HepG2 (cell line): ENCODE measurements around the gene SPPL3. TPM values are rescaled to one million over a fixed set of nuclear protein-coding genes. Genes with fewer than 3 reads are reported as not detected.
A peak's percentile ranks its signal among the peaks of the same experiment; 100 is the strongest.

Experiments used
- ATAC-seq: fragments of 200-7000 bp; cut with Tn5 transposase; 3 replicates; pipeline ENCODE4 v1.9.1; 2020; ENCODE audit warnings: mild to moderate bottlenecking, moderate library complexity
- BruUV-seq: library from RNA; stranded (reverse); fragments of 400-500 nt; replicated peaks from 2 replicates; lab custom pipeline; 2021; lab: Mats Ljungman, UMichigan
- CTCF ChIA-PET: fragments of 300-600 bp; formaldehyde crosslinking; extraction: SDS; loops from one replicate; lab custom pipeline; 2021; ENCODE audit warnings: low total read pairs, inconsistent platforms, low intra/inter-chr PET ratio; lab: Yijun Ruan, JAX
- POLR2A ChIA-PET: fragments of 350-600 bp; sonication (Branson Sonifier 250); formaldehyde crosslinking; loops from one replicate; lab custom pipeline; 2020; ENCODE audit warnings: antibody characterized with exemption, inconsistent platforms; lab: Yijun Ruan, JAX
- DNase-seq: peaks from one replicate; pipeline ENCODE4 v3.0.0-alpha.2; 2015; ENCODE audit warnings: low spot score
- FAIRE-seq: peaks from 3 replicates; lab custom pipeline; 2011; peaks lifted over from hg19 to GRCh38; lab: Jason Lieb, UNC
- H2AFZ ChIP-seq: one replicate; pipeline ENCODE4 v1.6.1; 2011; ENCODE audit warnings: low read length, inconsistent platforms
- H3K27ac ChIP-seq: fragments of 300-600 bp; 3 replicates; pipeline ENCODE4 v1.8.0; 2011; ENCODE audit warnings: mixed run types, mild to moderate bottlenecking, mixed read lengths, low read length, inconsistent platforms; ENCODE audit not compliant: insufficient read depth; ENCODE audit errors: extremely low read length
- H3K27me3 ChIP-seq, 2 experiments: fragments of 200-600 bp in 1 of 2; 2 replicates in 1 of 2; 3 replicates in 1 of 2; pipeline versions ENCODE4 v1.6.0 to v1.8.0; 2011; ENCODE audit warnings: low read length in 2 of 2, mild to moderate bottlenecking in 2 of 2, moderate library complexity in 2 of 2, inconsistent platforms in 1 of 2; ENCODE audit not compliant: insufficient read depth in 2 of 2, control insufficient read depth in 1 of 2
- H3K36me3 ChIP-seq, 2 experiments: fragments of 200-600 bp in 1 of 2; replicated peaks in 1 of 2; 2 replicates in 1 of 2; 3 replicates in 1 of 2; pipeline versions ENCODE4 v1.5.1 to v1.8.0; 2011; ENCODE audit warnings: low read length in 2 of 2, inconsistent platforms in 1 of 2; ENCODE audit not compliant: insufficient read depth in 2 of 2, control insufficient read depth in 1 of 2
- H3K4me1 ChIP-seq: 2 replicates; pipeline ENCODE4 v1.5.1; 2012; ENCODE audit warnings: low read length, inconsistent platforms; ENCODE audit not compliant: insufficient read depth
- H3K4me2 ChIP-seq: 2 replicates; pipeline ENCODE4 v1.6.0; 2011; ENCODE audit warnings: low read depth, low read length, inconsistent platforms
- H3K4me3 ChIP-seq, 3 experiments: fragments of 200-600 bp in 1 of 3; sonication (generic), shearing (Covaris generic) in 1 of 3; replicated peaks in 1 of 3; 2 replicates each; pipeline ENCODE4 v1.5.1; 2011 to 2016; ENCODE audit warnings: low read length in 3 of 3, inconsistent platforms in 2 of 3, low read depth in 2 of 3, mild to moderate bottlenecking in 2 of 3, control low read depth in 1 of 3, mixed read lengths in 1 of 3; ENCODE audit not compliant: insufficient read depth in 1 of 3
- H3K79me2 ChIP-seq: one replicate; pipeline ENCODE4 v1.6.1; 2011; ENCODE audit warnings: low read length, inconsistent platforms; ENCODE audit not compliant: insufficient read depth
- H3K9ac ChIP-seq: 2 replicates; pipeline ENCODE4 v1.6.0; 2011; ENCODE audit warnings: mild to moderate bottlenecking, low read depth, low read length, inconsistent platforms; ENCODE audit not compliant: insufficient read depth
- H3K9me3 ChIP-seq: 2 replicates; pipeline ENCODE4 v1.5.1; 2012; ENCODE audit warnings: mild to moderate bottlenecking, low read length
- H4K20me1 ChIP-seq: 2 replicates; pipeline ENCODE4 v1.6.0; 2011; ENCODE audit warnings: inconsistent platforms, mild to moderate bottlenecking, low read length, moderate library complexity; ENCODE audit not compliant: insufficient read depth
- ATF3 ChIP-seq: sonication (generic); formaldehyde crosslinking; IDR thresholded peaks from 2 replicates; pipeline ENCODE4 v1.4.0; 2020; ENCODE audit warnings: missing genetic modification reagents
- CEBPB ChIP-seq: IDR thresholded peaks from 2 replicates; pipeline ENCODE4 v1.6.1; 2011; ENCODE audit warnings: low read depth, low read length, improper control_type of control experiment, borderline replicate concordance
- ETV6 ChIP-seq: sonication (generic); formaldehyde crosslinking; conservative IDR thresholded peaks from 2 replicates; pipeline ENCODE4 v1.4.0; 2020; ENCODE audit warnings: missing genetic modification reagents
- FOXC1 ChIP-seq: sonication (generic); formaldehyde crosslinking; IDR thresholded peaks from 2 replicates; pipeline ENCODE4 v1.8.0; 2022; ENCODE audit warnings: mild to moderate bottlenecking, missing genetic modification reagents, borderline replicate concordance
- GABPB1 ChIP-seq: IDR thresholded peaks from 2 replicates; pipeline ENCODE4 v1.6.1; 2016; ENCODE audit warnings: mild to moderate bottlenecking, missing genetic modification reagents, moderate library complexity, missing compliant biosample characterization
- HDAC1 ChIP-seq: sonication (generic); formaldehyde crosslinking; IDR thresholded peaks from 2 replicates; pipeline ENCODE4 v1.5.1; 2020; ENCODE audit warnings: mild to moderate bottlenecking, missing genetic modification reagents
- HNF4A ChIP-seq: sonication (generic); formaldehyde crosslinking; IDR thresholded peaks from 2 replicates; pipeline ENCODE4 v1.4.0; 2020; ENCODE audit warnings: missing genetic modification reagents
- MTA3 ChIP-seq: sonication (generic); formaldehyde crosslinking; IDR thresholded peaks from 2 replicates; pipeline ENCODE4 v1.4.0; 2020; ENCODE audit warnings: missing genetic modification reagents
- RXRA ChIP-seq: sonication (generic); formaldehyde crosslinking; IDR thresholded peaks from 2 replicates; pipeline ENCODE4 v1.5.1; 2020; ENCODE audit warnings: missing genetic modification reagents
- SOX13 ChIP-seq, 3 experiments: fragments of 450-650 bp in 1 of 3; sonication (generic) in 1 of 3; formaldehyde crosslinking in 1 of 3; IDR thresholded peaks in 2 of 3; conservative IDR thresholded peaks in 1 of 3; 2 replicates each; pipeline versions ENCODE4 v1.5.0 to v1.6.1; 2016 to 2020; ENCODE audit warnings: antibody characterized with exemption in 1 of 3, mild to moderate bottlenecking in 1 of 3, missing compliant biosample characterization in 1 of 3, missing genetic modification reagents in 1 of 3, moderate library complexity in 1 of 3
- SP4 ChIP-seq: sonication (generic); formaldehyde crosslinking; IDR thresholded peaks from 2 replicates; pipeline ENCODE4 v1.8.1; 2023; ENCODE audit warnings: mild to moderate bottlenecking, missing genetic modification reagents
- TP53 ChIP-seq: sonication (generic); formaldehyde crosslinking; conservative IDR thresholded peaks from 2 replicates; pipeline ENCODE4 v1.4.0; 2020; ENCODE audit warnings: missing genetic modification reagents
- TRAFD1 ChIP-seq: sonication (generic); formaldehyde crosslinking; IDR thresholded peaks from 2 replicates; pipeline ENCODE4 v1.5.1; 2020; ENCODE audit warnings: missing genetic modification reagents, mild to moderate bottlenecking, borderline replicate concordance
- ZNF143 ChIP-seq: sonication (generic); formaldehyde crosslinking; IDR thresholded peaks from 2 replicates; pipeline ENCODE4 v1.4.0; 2020; ENCODE audit warnings: missing genetic modification reagents
- ZNF296 ChIP-seq: sonication (generic); formaldehyde crosslinking; conservative IDR thresholded peaks from 2 replicates; pipeline ENCODE4 v1.5.0; 2020; ENCODE audit warnings: mild to moderate bottlenecking, missing genetic modification reagents
- WGBS: methylation state at CpG from one replicate; pipeline ENCODE4 v1.1.6; 2017; ENCODE audit warnings: low lambda C conversion rate; 5-methylcytosine and 5-hydroxymethylcytosine counted together
- in situ Hi-C: cut with HindIII; loops from 2 replicates; pipeline ENCODE4 v1.10.0; 2017; ENCODE audit warnings: low pct_unique_long_range_greater_than_20kb; ENCODE audit not compliant: extremely low pct_ligation_motif_present
- intact Hi-C: fragments of 100-400 bp; cut with micrococcal nuclease; formaldehyde crosslinking; loops from one replicate; pipeline ENCODE4 v1.10.0; 2022; ENCODE audit not compliant: unreplicated experiment
- polyA plus RNA-seq, 8 experiments: library from polyadenylated mRNA; depleted of rRNA in 3 of 8; stranded (reverse) in 7 of 8; unstranded in 1 of 8; fragments of >200 nt; fragmentation: Illumina TruSeq in 4 of 8; extraction: Trizol in 4 of 8; gene quantifications; 2 replicates each; pipeline versions ENCODE4 v1.2.1 to v1.2.3, GENCODE V29; 2011 to 2016; ENCODE audit warnings: low read depth in 4 of 8, missing spikeins in 1 of 8, mixed read lengths in 1 of 8; ENCODE audit not compliant: insufficient read depth in 1 of 8
- total RNA-seq, 5 experiments: library from RNA; depleted of rRNA; stranded (reverse); fragments of >200 nt; fragmentation: Illumina TruSeq; extraction: Trizol; gene quantifications; 2 replicates each; pipeline ENCODE4 v1.2.3, GENCODE V29; 2016; ENCODE audit warnings: low read depth in 1 of 5
- TF ChIP-seq, protein P1 (sequence below): sonication (generic); formaldehyde crosslinking; IDR thresholded peaks from 2 replicates; pipeline ENCODE4 v1.5.1; 2020; ENCODE audit warnings: mild to moderate bottlenecking, missing genetic modification reagents, moderate library complexity
- TF ChIP-seq, protein P2 (sequence below): sonication (generic); formaldehyde crosslinking; IDR thresholded peaks from 2 replicates; pipeline ENCODE4 v1.4.0; 2020; ENCODE audit warnings: mild to moderate bottlenecking, missing genetic modification reagents

The SPPL3 gene
- total and polyA plus RNA-seq, 2 of the 13 experiments (the other 11 are each of a cell fraction or from before 2014, with no cell fraction given): 8.9 to 9.1 TPM

- Histone ChIP-seq H3K4me1 (peaks cover 58% of the 10 kb centered on the region), H3K4me3 (no peak overlapping the region; a peak in 1 of 6 replicates), H3K79me2 (no peaks in the 10 kb centered on the region), H3K9ac (no peak overlapping the region), H3K27me3 (no peaks in the 10 kb centered on the region; a peak in 1 of 5 replicates), H3K4me2 (peak overlapping the region; percentile 49), H3K27ac (no peak overlapping the region), H3K36me3 (no peaks in the 10 kb centered on the region), H4K20me1 (0 out of 2 replicates have a peak, but pooled peaks cover 3% of the 10 kb centered on the region), H3K9me3 (no peaks in the 10 kb centered on the region), H2AFZ (no peak overlapping the region)
- DNase-seq (no peak), ATAC-seq (no peak), FAIRE-seq (peak; percentile 56)
- no TSS peak for BruUV-seq
- 3% methylated on average over 5 of the region's 5 CpGs for WGBS
- POLR2A ChIA-PET: interaction anchor here (0.8 to 1.5 kb wide), 3 partner anchors 34 to 42 kb away, joined by 3 to 5 read pairs (median 4); partner anchors contain the start of gene HNF1A
- CTCF ChIA-PET: no interaction called here
- in situ Hi-C loops: no loop called here
- intact Hi-C loops: loop anchor here (5.0 kb wide), 1 partner anchor 33 kb away; no protein-coding TSS in a partner anchor
- TF ChIP-seq HDAC1 (CRISPR knock-in tag): no peak
- TF ChIP-seq SP4: no peak
- no peak for TF ChIP-seq GABPB1 (CRISPR knock-in tag)
- TF ChIP-seq RXRA (CRISPR knock-in tag): peak; percentile 63; the same call in 1 of the 2 replicates
- no peak for TF ChIP-seq FOXC1
- TF ChIP-seq ZNF143 (CRISPR knock-in tag): no peak
- TF ChIP-seq, protein P1, sequence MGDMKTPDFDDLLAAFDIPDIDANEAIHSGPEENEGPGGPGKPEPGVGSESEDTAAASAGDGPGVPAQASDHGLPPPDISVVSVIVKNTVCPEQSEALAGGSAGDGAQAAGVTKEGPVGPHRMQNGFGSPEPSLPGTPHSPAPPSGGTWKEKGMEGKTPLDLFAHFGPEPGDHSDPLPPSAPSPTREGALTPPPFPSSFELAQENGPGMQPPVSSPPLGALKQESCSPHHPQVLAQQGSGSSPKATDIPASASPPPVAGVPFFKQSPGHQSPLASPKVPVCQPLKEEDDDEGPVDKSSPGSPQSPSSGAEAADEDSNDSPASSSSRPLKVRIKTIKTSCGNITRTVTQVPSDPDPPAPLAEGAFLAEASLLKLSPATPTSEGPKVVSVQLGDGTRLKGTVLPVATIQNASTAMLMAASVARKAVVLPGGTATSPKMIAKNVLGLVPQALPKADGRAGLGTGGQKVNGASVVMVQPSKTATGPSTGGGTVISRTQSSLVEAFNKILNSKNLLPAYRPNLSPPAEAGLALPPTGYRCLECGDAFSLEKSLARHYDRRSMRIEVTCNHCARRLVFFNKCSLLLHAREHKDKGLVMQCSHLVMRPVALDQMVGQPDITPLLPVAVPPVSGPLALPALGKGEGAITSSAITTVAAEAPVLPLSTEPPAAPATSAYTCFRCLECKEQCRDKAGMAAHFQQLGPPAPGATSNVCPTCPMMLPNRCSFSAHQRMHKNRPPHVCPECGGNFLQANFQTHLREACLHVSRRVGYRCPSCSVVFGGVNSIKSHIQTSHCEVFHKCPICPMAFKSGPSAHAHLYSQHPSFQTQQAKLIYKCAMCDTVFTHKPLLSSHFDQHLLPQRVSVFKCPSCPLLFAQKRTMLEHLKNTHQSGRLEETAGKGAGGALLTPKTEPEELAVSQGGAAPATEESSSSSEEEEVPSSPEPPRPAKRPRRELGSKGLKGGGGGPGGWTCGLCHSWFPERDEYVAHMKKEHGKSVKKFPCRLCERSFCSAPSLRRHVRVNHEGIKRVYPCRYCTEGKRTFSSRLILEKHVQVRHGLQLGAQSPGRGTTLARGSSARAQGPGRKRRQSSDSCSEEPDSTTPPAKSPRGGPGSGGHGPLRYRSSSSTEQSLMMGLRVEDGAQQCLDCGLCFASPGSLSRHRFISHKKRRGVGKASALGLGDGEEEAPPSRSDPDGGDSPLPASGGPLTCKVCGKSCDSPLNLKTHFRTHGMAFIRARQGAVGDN: no peak
- no peak for TF ChIP-seq TP53 (CRISPR knock-in tag)
- no peak for TF ChIP-seq ETV6 (CRISPR knock-in tag)
- TF ChIP-seq ZNF296 (CRISPR knock-in tag): no peak
- no peak for TF ChIP-seq TRAFD1 (CRISPR knock-in tag)
- TF ChIP-seq CEBPB: peak; percentile 68
- TF ChIP-seq ATF3 (CRISPR knock-in tag): peak; percentile 56
- TF ChIP-seq MTA3 (CRISPR knock-in tag): no peak
- TF ChIP-seq, protein P2, sequence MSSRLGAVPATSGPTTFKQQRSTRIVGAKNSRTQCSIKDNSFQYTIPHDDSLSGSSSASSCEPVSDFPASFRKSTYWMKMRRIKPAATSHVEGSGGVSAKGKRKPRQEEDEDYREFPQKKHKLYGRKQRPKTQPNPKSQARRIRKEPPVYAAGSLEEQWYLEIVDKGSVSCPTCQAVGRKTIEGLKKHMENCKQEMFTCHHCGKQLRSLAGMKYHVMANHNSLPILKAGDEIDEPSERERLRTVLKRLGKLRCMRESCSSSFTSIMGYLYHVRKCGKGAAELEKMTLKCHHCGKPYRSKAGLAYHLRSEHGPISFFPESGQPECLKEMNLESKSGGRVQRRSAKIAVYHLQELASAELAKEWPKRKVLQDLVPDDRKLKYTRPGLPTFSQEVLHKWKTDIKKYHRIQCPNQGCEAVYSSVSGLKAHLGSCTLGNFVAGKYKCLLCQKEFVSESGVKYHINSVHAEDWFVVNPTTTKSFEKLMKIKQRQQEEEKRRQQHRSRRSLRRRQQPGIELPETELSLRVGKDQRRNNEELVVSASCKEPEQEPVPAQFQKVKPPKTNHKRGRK (CRISPR knock-in tag): no peak
- no peak for TF ChIP-seq SOX13 (IDR thresholded peaks at IDR 0.05)
- TF ChIP-seq SOX13 (CRISPR knock-in tag; conservative IDR thresholded peaks at IDR 0.05 in 1 of 2, IDR thresholded peaks at IDR 0.05 in 1 of 2): 0 out of 4 replicates have a peak, but pooled peaks of 1 of the 2 experiments have one; percentile 9
- TF ChIP-seq HNF4A (CRISPR knock-in tag): peak; percentile 59; the same call in 1 of the 2 replicates
Measured at GRCh38 chr12:120940799-120941198, 36.6 kb upstream of the SPPL3 start.
